Measurements from ENCODE around the gene INTS11. TPM values are rescaled to one million over a fixed set of nuclear protein-coding genes. Genes with fewer than 3 reads are reported as not detected.
A peak's percentile ranks its signal among the peaks of the same experiment; 100 is the strongest.

INTS11 gene
- polyA plus RNA-seq, 10 donors: 60.2 to 107 (median 73.9) TPM

DNA sequence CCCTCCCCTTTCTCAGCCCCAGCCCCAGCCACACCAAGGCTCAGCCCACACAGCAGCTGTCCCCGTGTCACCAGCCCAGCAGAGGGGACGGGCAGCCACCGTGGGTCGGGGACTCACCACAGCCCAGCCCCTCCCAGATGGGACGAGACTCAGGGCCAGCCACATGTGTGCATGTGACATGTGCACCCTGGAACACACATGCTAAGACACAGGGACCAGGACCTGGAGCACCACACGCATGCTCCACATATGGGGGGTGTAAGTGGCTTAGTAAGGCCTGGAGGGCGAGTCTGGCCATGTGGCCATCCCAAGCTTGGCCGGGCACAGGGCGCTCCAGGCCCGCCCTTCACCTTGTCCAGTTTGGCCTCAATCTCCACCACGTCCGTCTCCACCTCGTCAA lies 20.7 kb downstream of the INTS11 start:
- DNase-seq: no peak

DNA sequence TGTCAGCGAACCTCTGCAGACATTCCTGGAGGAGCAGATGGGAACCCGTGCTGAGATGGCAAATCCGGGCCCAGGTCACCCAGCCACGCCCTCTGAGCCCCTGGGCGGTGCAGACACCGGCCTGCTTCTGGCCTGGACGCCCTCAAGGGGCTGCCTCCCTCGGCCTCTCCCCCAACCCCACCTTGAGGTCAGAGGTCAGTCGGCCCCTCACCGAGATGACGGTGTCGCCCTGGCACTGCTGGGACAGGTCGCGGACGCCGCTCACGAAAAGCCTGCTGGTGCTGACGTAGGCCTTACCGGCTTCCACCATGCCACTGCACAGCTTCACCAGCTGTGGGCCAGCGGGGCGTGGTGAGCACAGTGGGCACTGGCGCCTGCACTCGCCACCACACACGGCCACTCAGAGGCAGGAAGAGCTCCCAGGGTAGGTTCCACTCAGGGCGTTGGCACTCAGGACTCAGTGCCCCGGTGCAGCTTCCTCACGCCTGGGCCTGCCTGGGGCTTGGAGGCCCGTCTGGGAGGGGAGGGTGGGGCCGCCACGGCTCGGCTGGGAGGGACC lies 21.4 kb downstream of the INTS11 start:
- no peak for DNase-seq

DNA sequence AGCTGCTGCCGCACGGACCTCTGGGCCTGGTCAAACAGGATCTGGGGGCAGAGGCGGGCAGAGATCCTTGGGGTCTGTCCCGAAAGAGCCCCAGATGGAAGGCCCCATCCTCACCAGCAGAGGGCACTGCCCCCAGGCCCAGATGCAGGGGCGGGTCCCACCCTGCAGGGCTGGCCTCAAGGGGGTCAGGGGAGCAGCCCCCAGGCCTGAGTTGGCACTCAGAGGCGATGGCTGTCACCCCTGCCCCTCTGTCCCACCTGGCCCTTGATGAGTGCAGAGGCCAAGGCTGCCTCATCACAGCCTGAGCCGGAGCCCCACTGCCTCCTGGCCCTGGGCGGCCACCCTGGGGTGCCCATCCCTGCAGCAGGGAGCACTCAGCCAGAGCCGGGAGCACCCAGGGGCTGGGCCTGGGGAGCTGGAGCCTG lies 22.4 kb downstream of the INTS11 start:
- DNase-seq: no peak

DNA sequence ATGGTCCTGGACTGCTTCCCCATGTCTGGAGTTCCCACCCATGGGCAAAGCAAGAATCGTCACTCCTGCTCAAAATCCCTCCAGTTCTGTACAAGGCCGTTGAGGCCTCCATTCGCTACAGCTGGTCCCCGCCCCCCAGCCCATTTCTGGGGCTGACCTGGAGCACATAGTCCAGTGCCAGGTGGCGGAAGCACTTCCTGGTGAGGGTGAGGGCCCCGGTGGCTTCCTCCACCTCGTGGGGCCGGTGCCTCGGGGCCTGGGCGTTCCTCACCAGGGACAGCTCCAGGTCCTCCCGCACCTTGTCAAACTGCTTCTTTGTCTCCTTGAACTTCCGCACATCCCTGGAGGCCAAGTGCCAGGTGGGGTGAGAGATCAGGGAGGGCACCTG lies 24.1 kb downstream of the INTS11 start:
- no peak for DNase-seq

DNA sequence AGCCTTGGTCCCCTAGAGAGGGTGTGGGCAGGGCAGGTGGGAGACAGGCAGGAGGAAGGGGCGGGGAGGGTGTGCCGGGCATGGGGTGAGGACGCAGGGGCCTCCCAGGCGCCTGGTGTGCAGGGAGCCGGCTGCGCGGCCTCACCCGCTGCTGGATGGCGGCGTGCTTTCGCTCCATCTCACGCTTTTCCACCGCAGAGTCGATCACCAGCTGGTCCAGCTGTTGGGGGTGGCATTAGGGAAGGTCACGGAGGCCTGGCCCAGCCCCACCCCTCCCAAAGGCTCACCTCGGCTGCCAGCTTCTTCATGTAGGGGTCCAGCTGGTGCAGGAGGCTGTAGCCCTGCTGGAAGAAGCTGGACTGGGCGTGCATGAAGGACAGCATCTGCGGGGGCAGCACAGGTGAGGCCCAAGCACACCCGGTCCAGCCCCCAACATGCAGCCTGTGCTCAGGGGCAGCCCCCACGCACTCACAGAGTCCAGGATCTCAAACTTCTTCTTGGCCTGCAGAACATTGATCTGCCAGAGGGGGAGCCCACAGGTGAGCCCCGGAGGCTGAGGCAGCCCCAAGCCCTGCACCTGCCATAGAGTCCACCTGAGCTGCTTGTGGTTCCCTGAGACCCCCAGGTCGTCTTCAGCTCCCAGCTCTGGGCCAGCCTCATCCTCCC lies 24.6 kb downstream of the INTS11 start:
- no peak for DNase-seq

DNA sequence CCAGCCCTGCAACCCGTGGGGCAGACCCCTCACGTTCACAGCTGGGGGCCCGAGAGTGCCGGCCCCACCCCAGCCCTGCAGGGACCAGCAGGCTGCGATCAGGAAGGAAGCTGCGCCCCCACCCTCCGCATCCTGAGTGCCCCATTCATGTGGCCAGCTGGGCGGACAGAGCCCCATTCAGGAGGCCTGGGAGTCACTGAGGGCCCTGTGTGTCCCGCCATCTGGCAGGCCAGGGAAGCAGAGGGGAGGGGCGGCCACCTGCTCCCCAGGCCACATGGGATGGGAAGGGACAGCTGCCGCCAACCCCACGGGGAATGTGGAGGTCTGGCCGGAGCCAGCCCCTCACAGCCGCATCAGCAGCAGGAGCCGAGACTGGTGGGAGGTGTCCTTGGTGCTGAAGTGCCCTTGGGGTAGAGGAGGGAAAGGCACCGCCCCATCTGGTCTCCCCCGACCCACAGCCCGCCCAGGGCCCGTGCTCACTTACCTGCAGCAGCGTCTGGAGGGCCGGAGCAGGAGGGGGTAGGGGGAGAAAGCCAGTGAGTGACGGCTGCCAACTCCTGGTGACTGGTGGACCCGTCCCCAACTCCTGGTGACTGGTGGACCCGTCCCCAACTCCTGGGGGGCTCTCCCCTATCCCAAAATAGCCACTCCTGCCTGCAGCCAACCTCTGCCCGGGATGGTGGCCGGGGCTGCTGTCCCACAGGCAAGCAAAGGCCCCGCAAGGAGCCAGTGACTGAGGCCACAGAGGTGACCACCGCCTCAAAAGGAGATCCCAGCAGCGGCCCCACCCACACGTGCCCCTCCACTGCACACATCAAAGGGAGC lies 25.4 kb downstream of the INTS11 start:
- DNase-seq: peak; percentile 55 to 76 (median 61)

DNA sequence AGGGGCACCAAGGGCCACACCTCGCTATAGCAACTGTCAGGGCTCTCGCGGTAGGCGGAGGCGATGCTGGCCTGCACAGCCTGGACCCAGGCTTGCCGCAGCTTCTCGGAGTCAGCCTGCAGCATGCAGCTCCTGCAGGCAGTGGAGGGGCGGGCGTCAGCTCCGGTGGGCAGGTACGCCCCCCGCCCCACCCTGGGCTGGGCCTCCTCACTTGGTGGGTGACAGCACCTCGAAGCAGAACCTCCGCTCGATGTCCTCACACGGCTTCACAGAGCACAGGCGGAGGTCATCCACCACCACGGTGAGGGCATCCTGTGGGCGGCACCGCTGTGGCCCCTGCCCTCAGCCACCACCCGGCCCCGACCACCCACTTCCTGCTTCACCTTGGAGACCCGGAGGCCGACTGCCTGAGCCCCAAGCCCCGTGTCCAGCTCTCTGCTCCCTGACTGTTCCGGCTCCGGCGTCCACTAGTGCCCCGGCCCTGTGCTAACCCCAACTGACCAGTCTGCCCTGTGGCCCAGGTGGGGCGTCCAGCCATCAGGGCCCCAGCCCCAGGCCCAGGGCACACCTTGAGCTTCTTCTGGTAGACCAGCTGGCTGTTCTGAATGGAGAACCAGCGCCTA lies 26.5 kb downstream of the INTS11 start:
- DNase-seq: no peak

DNA sequence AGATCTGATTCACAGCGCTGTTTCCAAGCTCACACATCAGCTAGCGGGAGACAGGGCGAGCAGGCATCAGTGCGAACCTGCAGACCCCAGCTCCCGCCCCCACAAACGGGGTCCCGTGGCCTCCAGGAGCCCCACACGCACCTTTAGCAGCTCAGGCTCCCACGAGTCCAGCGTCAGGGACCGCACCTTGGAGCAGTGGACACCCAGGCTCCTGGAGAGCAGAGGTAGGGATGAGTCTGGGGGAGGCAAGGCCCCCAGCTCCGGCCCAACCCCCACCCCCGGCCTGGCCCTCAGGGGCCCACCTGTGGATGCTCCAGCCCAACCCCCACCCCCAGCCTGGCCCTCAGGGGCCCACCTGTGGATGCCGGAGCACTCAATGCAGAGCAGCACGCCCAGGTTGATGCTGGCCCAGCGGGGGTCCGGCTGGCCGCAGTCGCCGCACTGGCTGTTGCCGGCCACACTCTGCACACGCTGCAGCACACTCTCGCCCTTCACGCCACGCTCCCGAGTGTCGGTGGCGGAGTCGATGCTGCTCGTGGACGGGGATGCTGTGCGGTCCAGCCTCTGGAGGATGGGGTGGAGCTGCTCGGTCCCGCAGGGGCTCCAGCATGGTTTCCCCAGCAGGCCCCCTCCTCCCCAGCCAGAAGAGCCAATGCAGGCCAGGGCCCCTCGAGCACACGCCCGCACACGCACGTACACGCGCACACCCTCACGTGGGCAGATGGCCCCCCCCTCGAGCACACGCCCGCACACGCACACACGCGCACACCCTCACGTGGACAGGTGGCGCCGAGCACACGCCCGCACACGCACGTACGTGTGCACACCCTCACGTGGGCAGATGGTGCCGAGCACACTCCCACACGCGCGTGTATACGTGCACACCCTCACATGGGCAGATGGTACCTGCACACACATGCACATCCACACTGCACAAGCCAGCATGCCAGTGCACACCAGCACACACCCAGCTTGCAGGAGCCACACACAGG lies 28.1 kb downstream of the INTS11 start:
- no peak for DNase-seq

DNA sequence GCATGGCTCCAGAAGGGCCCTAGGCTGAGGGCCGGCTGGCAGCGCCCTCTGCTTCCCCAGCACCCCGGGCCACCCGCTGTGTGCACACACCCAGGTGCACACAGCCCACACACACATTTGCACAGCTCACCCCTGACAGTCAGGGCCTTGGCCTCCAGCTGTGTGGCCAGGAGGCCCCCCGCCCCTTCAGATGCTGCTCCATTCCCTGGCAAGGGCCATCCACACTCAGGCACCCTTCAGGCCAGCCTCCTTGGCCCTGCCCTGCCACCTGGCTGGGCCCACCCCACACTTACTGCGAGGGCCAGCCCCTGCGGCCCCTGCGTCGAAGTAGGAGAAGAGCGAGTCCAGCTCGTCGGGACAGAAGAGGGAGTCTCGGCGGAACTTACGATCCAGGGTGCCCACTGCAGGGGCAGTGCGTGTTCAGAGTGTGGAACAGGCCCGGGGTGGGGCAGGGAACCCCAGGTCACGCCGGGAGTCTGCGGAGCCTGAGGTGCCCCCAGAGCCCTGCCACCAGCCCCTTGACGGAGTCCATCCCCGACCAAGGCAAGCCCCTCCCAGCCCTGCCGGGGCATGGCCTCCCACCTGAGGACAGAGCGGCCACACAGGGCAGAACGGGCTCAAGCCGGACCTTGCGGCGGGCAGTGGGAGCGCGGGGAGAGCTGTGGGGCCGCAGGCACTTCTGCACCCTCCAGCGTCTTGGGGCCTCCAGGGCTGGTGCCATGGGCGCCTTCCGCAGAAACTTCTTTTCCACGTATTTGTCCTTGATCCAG lies 29.1 kb downstream of the INTS11 start:
- no peak for DNase-seq

DNA sequence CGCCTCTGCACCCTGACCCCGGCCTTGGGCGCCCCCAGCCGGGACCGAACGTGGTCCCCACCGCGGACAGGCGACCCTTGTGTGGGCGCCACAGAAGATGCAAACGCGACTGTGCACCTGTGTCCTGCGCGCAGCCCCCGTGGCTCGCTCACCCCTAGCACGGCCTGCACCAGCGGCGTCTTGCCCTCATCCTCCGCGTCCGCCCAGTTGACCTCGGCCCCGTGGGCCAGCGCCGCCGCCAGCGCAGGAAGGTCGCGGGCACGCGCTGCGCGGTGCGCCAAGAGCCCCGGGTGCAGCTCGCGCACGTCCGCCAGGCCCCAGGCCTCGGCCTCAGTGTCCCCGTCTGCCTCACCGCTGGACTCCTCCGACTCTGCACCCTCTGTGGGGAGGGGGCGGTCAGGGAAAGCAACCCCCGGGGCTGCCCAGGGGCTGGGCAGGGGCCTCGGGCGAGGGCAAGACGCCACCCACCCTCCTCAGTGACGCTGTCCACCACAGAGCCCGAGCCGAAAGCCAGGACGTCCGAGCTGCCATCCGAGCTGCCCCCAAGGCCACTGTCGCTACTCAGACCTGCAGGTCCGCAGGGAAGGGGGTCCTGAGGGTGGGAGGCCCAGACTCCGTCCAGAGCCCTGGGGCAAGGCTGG lies 30.1 kb downstream of the INTS11 start:
- DNase-seq: no peak

DNA sequence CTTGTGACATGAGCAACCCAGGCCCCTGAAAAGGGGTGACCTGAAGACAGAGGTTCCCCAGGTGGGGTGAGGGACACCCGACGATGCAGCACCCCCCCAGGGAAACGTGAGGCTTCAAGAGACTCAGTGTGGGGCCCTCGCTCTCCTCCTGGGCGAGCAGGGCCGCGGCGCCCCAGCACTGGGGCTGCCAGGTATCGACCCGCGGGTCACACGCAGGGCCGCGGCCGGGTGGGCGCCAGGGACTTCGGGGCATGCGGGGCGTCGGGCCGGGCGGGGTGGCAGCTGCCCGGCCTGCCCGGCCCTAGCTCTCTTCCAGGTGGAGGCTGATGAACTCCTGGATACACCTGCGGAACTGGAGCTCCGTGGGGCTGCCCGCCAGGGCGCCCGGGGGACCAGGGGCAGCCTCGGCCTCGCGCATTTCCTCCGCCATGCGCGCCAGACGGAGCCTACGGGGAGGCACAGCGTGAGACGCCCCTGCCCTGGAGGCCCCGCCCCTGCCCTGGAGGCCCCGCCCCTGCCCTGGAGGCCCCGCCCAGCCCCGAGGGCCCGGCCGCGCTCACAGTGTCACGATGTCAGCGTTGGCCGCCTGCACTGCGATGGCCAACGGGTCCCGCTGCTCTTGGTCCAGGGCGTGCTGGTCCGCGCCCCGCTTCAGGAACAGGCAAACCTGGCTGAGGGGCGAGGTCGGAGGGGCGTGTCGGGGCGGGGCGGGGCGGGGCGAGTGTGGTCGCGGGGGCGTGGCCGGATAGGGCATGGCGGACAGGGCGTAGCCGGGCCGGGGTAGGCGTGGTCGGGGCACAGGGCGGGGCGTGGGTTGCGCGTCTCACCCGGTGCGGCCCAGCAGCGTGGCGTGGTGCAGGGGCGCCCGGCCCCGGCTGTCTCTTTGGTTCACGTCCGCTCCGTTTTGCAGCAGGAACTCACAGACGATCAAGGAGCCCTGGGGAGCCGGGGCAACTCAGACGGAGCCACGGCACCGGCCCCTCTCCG lies 30.9 kb downstream of the INTS11 start:
- no peak for DNase-seq

DNA sequence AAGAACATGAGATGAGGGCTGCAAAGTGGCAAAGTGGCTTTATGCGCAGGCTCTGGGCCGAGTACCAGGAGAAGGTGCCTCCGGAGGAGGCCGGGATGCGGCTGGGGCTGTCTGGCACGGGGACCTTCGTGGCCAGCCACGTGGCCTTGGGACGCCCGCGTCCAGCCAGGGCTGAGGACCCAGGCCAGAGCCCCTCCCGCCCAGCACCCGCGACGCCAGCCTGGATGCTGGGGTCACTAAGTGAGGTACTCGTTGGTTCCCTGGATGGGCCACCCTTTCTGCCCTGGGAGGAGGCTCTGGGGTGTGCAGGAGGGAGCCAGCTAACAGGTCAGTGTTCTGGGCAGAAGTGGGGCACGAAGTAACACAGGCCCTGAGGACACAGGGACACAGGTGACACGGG lies 31.6 kb downstream of the INTS11 start:
- no peak for DNase-seq

DNA sequence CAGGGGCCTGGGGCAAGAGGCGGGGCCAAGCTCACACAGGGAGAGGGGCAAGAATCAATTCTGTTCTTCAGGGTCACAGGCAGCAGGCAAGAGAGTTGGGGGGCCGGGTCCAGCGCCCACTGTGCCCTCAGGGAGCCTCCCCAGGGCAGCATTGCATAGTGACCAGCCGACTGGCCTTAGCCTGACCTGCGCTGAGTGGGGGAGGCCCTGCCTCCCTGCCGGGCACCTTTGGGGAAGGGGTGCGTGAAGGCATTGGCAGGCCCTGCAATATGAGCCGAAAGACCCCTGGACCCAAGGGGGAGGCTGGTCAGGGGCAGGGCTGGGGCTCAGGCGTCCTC lies 32.0 kb downstream of the INTS11 start:
- no peak for DNase-seq

DNA sequence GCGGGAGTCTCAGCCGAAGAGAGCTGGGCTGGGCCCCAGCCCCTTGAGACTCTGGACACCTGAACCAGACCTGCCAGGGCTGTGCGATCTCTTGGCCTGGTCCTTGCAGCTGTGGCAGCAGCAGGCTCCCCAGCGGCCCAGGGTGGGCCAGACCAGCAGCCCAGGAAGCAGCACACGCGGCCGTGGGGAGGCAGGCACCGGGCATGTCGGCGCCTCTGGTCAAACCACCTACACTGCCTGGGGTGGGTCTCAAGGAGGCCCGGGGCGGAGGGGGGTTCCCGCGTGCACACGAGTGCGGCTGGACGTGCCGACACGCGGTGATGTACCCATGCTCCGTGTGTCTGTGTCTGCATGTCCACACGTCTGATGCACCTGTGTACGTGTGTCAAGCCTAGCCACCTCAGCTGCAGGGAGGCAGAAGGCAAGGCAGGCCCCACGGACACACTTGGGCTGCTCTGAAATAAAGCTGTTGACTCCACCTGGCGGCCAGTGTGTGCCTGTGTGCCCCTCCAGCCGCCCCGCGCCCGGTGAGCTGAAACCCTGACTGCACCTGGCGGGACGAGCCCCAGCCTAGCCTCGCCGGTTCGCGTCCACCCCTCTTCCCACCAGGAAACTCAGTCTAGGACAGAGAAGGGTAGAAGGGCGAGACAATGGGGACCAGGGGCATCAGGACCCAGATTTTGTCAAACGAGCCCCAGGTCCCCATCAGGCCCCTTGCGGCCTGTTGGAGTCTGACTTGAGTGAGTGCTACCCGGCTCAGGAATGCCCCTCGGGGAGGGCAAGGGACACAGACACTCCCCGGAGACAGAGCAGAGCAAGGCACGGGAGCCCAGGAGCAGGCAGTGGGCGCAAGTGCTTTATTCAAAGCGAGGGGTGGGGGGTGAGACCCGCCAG lies 32.7 kb downstream of the INTS11 start:
- DNase-seq: peak in 2 of 3 donors; percentile 52 to 79

DNA sequence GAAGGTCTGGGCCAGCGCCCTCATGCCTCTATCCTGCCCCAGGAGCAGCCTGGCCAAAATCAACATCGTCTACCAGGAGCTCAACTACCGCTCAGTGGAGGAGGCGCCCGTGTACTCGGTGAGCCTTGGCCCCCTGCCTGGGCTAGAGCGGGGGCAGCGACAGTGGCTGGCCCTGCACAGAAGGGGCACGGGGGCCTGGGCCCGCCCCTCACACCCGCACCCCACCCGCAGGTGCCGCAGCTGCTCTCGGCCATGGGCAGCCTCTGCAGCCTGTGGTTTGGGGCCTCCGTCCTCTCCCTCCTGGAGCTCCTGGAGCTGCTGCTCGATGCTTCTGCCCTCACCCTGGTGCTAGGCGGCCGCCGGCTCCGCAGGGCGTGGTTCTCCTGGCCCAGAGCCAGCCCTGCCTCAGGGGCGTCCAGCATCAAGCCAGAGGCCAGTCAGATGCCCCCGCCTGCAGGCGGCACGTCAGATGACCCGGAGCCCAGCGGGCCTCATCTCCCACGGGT lies 33.4 kb downstream of the INTS11 start:
- no peak for DNase-seq

DNA sequence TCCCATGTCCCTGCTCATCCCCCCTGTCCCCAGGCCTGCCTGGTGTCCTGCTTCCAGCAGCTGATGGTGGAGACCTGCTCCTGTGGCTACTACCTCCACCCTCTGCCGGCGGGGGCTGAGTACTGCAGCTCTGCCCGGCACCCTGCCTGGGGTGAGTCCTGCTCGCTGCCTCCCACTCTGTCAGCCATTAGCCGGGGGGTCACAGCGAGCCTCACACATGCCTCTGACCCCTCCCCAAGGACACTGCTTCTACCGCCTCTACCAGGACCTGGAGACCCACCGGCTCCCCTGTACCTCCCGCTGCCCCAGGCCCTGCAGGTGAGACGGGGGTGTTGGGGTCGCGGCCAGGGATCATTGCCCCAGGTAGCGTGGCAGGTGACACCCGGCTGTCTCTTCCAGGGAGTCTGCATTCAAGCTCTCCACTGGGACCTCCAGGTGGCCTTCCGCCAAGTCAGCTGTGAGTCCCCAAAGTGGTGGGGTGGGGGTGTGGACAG lies 34.2 kb downstream of the INTS11 start:
- peak in 1 of 3 donors; percentile 45 for DNase-seq
